ENCODE measurements around the gene RBPJ. TPM values are rescaled to one million over a fixed set of nuclear protein-coding genes. Genes with fewer than 3 reads are reported as not detected.

Gene RBPJ
- polyA plus RNA-seq, 1 of the 3 experiments (the other 2 are of a cell fraction): 13.8 TPM

GRCh38 chr4:26375551-26375950 is 54.7 kb downstream of the RBPJ start:
- CTCF ChIA-PET: no interaction called here
- TF ChIP-seq FOSL2 (IDR thresholded peaks at IDR 0.05; ENCODE audit: borderline replicate concordance, low read depth) (no peak), RXRA (IDR thresholded peaks at IDR 0.05; ENCODE audit: borderline replicate concordance, low read depth) (no peak), GATA2 (CRISPR knock-in tag; IDR thresholded peaks at IDR 0.05) (no peak), RCOR1 (IDR thresholded peaks at IDR 0.05; ENCODE audit: low read length) (no peak), EP300 (IDR thresholded peaks at IDR 0.05; ENCODE audit: borderline replicate concordance in 1 of 2, low read depth in 1 of 2, low read length in 1 of 2) (no peak), SMC3 (IDR thresholded peaks at IDR 0.05; ENCODE audit: low read depth, low read length) (no peak), USF1 (IDR thresholded peaks at IDR 0.05; ENCODE audit: borderline replicate concordance, low read depth) (no peak), CHD2 (IDR thresholded peaks at IDR 0.05; ENCODE audit: low read length, partially characterized antibody) (no peak), POLR2AphosphoS5 (IDR thresholded peaks at IDR 0.05; ENCODE audit: low read depth, low read length) (no peak)
- WGBS (ENCODE audit: low lambda C conversion rate): 96% methylated on average over 6 of the region's 6 CpGs
- no peaks in the 10 kb centered on the region for H3K27me3 ChIP-seq (ENCODE audit: insufficient read depth)
- DNase-seq: no peak
- H3K9me3 ChIP-seq: no peaks in the 10 kb centered on the region
- no peak overlapping the region for H3K4me2 ChIP-seq
- H3K36me3 ChIP-seq (replicated peaks in 1 of 2; ENCODE audit: control insufficient read depth in 1 of 2, insufficient read depth in 2 of 2, low read length in 1 of 2): no peaks in the 10 kb centered on the region
- no peaks in the 10 kb centered on the region for H3K9me2 ChIP-seq
- H3K79me2 ChIP-seq (ENCODE audit: insufficient read depth): peaks cover 65% of the 10 kb centered on the region
- no peak overlapping the region for H3K4me3 ChIP-seq (ENCODE audit: low read depth in 2 of 2, low read length in 1 of 2)
- POLR2A ChIA-PET: no interaction called here
- peaks cover 10% of the 10 kb centered on the region for H3F3A ChIP-seq (replicated peaks; ENCODE audit: insufficient read depth)
- no peak overlapping the region for H3K27ac ChIP-seq (ENCODE audit: low read depth in 2 of 2, low read length in 1 of 2)
- H3K9ac ChIP-seq: no peak overlapping the region
- H2AFZ ChIP-seq (ENCODE audit: low read depth): no peak overlapping the region
- peaks cover 10 to 11% of the 10 kb centered on the region in 2 experiments; a peak in 3 of 4 replicates for H3K4me1 ChIP-seq (ENCODE audit: control insufficient read depth in 1 of 2, insufficient read depth in 2 of 2, low read depth in 1 of 2, low read length in 1 of 2)
- H4K20me1 ChIP-seq (ENCODE audit: insufficient read depth): no peaks in the 10 kb centered on the region; the same call in 1 of the 2 replicates

- CTCF ChIA-PET: interaction anchor here (1.2 kb wide), 1 partner anchor 33 kb away, joined by 6 read pairs; no protein-coding TSS in a partner anchor
Observed at GRCh38 chr4:26377328-26378311, 56.8 kb downstream of the RBPJ start.

More at GRCh38 chr4:26377328-26378311, 56.8 kb downstream of the RBPJ start:
- H3K9me2 ChIP-seq: no peaks in the 10 kb centered on the region
- WGBS (ENCODE audit: low lambda C conversion rate): 94% methylated on average over 4 of the region's 4 CpGs
- H4K20me1 ChIP-seq (ENCODE audit: insufficient read depth): no peaks in the 10 kb centered on the region; the same call in 1 of the 2 replicates
- no peak overlapping the region for H3K27ac ChIP-seq (ENCODE audit: low read depth in 2 of 2, low read length in 1 of 2)
- no peaks in the 10 kb centered on the region for H3K9me3 ChIP-seq
- no peak overlapping the region for H2AFZ ChIP-seq (ENCODE audit: low read depth)
- POLR2A ChIA-PET: no interaction called here
- no peaks in the 10 kb centered on the region for H3K36me3 ChIP-seq (replicated peaks in 1 of 2; ENCODE audit: control insufficient read depth in 1 of 2, insufficient read depth in 2 of 2, low read length in 1 of 2)
- no peak overlapping the region for H3K9ac ChIP-seq
- H3K4me3 ChIP-seq (ENCODE audit: low read depth in 2 of 2, low read length in 1 of 2): no peak overlapping the region
- H3K4me1 ChIP-seq (ENCODE audit: control insufficient read depth in 1 of 2, insufficient read depth in 2 of 2, low read depth in 1 of 2, low read length in 1 of 2): peaks cover 7 to 8% of the 10 kb centered on the region in 2 experiments; a peak in 3 of 4 replicates
- H3K79me2 ChIP-seq (ENCODE audit: insufficient read depth): peaks cover 62% of the 10 kb centered on the region
- H3K4me2 ChIP-seq: no peak overlapping the region
- peaks cover 2% of the 10 kb centered on the region for H3F3A ChIP-seq (replicated peaks; ENCODE audit: insufficient read depth)
- H3K27me3 ChIP-seq (ENCODE audit: insufficient read depth): no peaks in the 10 kb centered on the region
- no peak for DNase-seq
- TF ChIP-seq SIN3A (IDR thresholded peaks at IDR 0.05; ENCODE audit: borderline replicate concordance, low read depth, low read length) (no peak), NFIC (IDR thresholded peaks at IDR 0.05; ENCODE audit: borderline replicate concordance) (no peak), EP300 (IDR thresholded peaks at IDR 0.05; ENCODE audit: borderline replicate concordance in 1 of 2, low read depth in 1 of 2, low read length in 1 of 2) (no peak)
